ENCODE results near the gene DDX55. TPM values are rescaled to one million over a fixed set of nuclear protein-coding genes. Genes with fewer than 3 reads are reported as not detected.

DDX55 gene
- total and polyA plus RNA-seq, 2 of the 13 experiments (the other 11 are each of a cell fraction or from before 2014, with no cell fraction given), result 22.2 to 37.0 TPM

- TF ChIP-seq ZBTB26 (CRISPR knock-in tag; IDR thresholded peaks at IDR 0.05; ENCODE audit: borderline replicate concordance) (0 out of 2 replicates have a peak, but pooled peaks have one; percentile 21), SNRNP70 (IDR thresholded peaks at IDR 0.05; ENCODE audit: low read depth, low read length) (no peak), ZSCAN9 (CRISPR knock-in tag; IDR thresholded peaks at IDR 0.05; ENCODE audit: borderline replicate concordance) (no peak), MIER3 (CRISPR knock-in tag; IDR thresholded peaks at IDR 0.05; ENCODE audit: borderline replicate concordance) (peak; percentile 94; the same call in 1 of the 2 replicates), ZNF331 (CRISPR knock-in tag; IDR thresholded peaks at IDR 0.05) (peak; percentile 74), ZNF790 (CRISPR knock-in tag; IDR thresholded peaks at IDR 0.05; ENCODE audit: borderline replicate concordance) (peak; percentile 91), ZNF136 (CRISPR knock-in tag; IDR thresholded peaks at IDR 0.05; ENCODE audit: low read depth) (0 out of 2 replicates have a peak, but pooled peaks have one; percentile 70), PATZ1 (CRISPR knock-in tag; IDR thresholded peaks at IDR 0.05) (peak; percentile 38; the same call in 1 of the 2 replicates), SMAD1 (CRISPR knock-in tag; IDR thresholded peaks at IDR 0.05; ENCODE audit: borderline replicate concordance, low read depth) (peak; percentile 81; the same call in 1 of the 2 replicates), ZNF784 (CRISPR knock-in tag; IDR thresholded peaks at IDR 0.05; ENCODE audit: borderline replicate concordance) (peak; percentile 40; the same call in 1 of the 2 replicates), ZNF234 (CRISPR knock-in tag; conservative IDR thresholded peaks at IDR 0.05) (no peak), HOMEZ (CRISPR knock-in tag; IDR thresholded peaks at IDR 0.05; ENCODE audit: low read depth) (peak; percentile 20; the same call in 1 of the 2 replicates), PRDM15 (CRISPR knock-in tag; IDR thresholded peaks at IDR 0.05) (0 out of 2 replicates have a peak, but pooled peaks have one; percentile 51), ZNF354B (CRISPR knock-in tag; IDR thresholded peaks at IDR 0.05) (peak; percentile 43; the same call in 1 of the 2 replicates), SRSF1 (optimal IDR thresholded peaks at IDR 0.05; ENCODE audit: low read depth, low read length) (peak; percentile 74), ZNF282 (IDR thresholded peaks at IDR 0.05; ENCODE audit: partially characterized antibody) (no peak), ESRRA (CRISPR knock-in tag; IDR thresholded peaks at IDR 0.05; ENCODE audit: low read depth) (0 out of 2 replicates have a peak, but pooled peaks have one; percentile 27), RAD51 (IDR thresholded peaks at IDR 0.05; ENCODE audit: borderline replicate concordance) (no peak), GABPB1 (CRISPR knock-in tag; IDR thresholded peaks at IDR 0.05) (peak; percentile 100)
Measured at GRCh38 chr12:123633379-123634141, 31.7 kb downstream of the DDX55 start, which contains the start of the genes EIF2B1 and GTF2H3 (continued).

Data from HepG2 (cell line).